Lower lobe of right lung (tissue), 2 donors: ENCODE results near the gene SSX2. TPM values are rescaled to one million over a fixed set of nuclear protein-coding genes. Genes with fewer than 3 reads are reported as not detected.
"Not testable (repeated sequence)": the region's sequence is repeated elsewhere in the genome, so short reads cannot be mapped to it uniquely, and the experiment has no call there.

Experiments
- ATAC-seq, 2 donors: fragments of 200-7000 bp; cut with Tn5 transposase; one replicate each; pipeline ENCODE4 v1.9.1; 2020 to 2022; ENCODE audit warnings: mild to moderate bottlenecking in 2 of 2, moderate library complexity in 2 of 2
- DNase-seq: peaks from one replicate; pipeline ENCODE4 v3.0.0-alpha.2; 2020
- H3K27ac ChIP-seq: fragments of 200-600 bp; one replicate; pipeline ENCODE4 v1.8.0; 2022
- H3K27me3 ChIP-seq: fragments of 200-600 bp; one replicate; pipeline ENCODE4 v1.8.0; 2022; ENCODE audit warnings: low read depth
- H3K36me3 ChIP-seq: fragments of 200-600 bp; one replicate; pipeline ENCODE4 v1.8.0; 2022; ENCODE audit warnings: mild to moderate bottlenecking
- H3K4me1 ChIP-seq: fragments of 200-600 bp; one replicate; pipeline ENCODE4 v1.8.0; 2022
- H3K4me3 ChIP-seq: fragments of 200-600 bp; one replicate; pipeline ENCODE4 v1.8.0; 2022; ENCODE audit warnings: mild to moderate bottlenecking
- H3K9me3 ChIP-seq: fragments of 200-600 bp; one replicate; pipeline ENCODE4 v1.8.0; 2022
- intact Hi-C: fragments of 100-400 bp; cut with DNase I; formaldehyde crosslinking; loops from one replicate; pipeline ENCODE4 v1.11.0; 2022
- long read RNA-seq: library from polyadenylated mRNA; unstranded; transcript quantifications from one replicate; pipeline ENCODE4 v2.0.0, GENCODE V29; 2021
- total RNA-seq: library from RNA; stranded (reverse); fragmentation: NEBNext Ultra II Directional; extraction: Animal tissue kit (Norgen Biotek cat#: 25700); gene quantifications from one replicate; pipeline ENCODE4 v1.2.1, GENCODE V29; 2021
- donor health status: DM: no; HTN: yes; CAD: no; lungs with severe emphysema.

The SSX2 gene, protein sequence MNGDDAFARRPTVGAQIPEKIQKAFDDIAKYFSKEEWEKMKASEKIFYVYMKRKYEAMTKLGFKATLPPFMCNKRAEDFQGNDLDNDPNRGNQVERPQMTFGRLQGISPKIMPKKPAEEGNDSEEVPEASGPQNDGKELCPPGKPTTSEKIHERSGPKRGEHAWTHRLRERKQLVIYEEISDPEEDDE
- not detected for total RNA-seq
- long read RNA-seq, result 0 reads

DNA sequence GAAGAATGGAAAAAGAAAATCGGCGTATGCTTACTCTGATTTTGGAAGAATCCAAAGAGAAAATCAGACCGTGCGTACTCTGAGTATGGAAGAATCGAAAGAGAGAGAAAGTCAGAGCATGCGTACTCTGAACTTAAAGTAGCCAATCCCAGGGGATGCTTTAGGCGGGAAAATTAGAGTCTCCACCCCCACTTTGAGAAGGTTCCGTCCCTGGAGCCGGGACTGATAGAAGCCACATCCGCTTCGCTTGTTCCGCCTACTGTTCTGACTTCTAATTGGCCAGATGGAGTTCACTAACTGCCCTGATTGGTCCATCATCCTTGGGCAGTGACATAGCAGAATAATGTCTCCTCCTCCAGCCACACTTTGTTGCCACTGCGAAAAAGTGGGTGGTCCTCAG lies at the start of gene SSX2:
TSS of gene SSX2 (minus strand) at position 101 of the 400 bp plus-strand sequence. CDS start 1,429 bp downstream, outside the sequence.
- H3K4me3 ChIP-seq, H3K27ac ChIP-seq, H3K9me3 ChIP-seq, H3K36me3 ChIP-seq, H3K27me3 ChIP-seq, H3K4me1 ChIP-seq, intact Hi-C loops, ATAC-seq, DNase-seq: not testable (repeated sequence)

DNA sequence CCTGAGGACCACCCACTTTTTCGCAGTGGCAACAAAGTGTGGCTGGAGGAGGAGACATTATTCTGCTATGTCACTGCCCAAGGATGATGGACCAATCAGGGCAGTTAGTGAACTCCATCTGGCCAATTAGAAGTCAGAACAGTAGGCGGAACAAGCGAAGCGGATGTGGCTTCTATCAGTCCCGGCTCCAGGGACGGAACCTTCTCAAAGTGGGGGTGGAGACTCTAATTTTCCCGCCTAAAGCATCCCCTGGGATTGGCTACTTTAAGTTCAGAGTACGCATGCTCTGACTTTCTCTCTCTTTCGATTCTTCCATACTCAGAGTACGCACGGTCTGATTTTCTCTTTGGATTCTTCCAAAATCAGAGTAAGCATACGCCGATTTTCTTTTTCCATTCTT lies 44.0 kb upstream of the SSX2 start, which contains the start of gene SSX2B:
TSS of gene SSX2B (plus strand) at position 301 of the 400 bp plus-strand sequence. CDS start 1,429 bp downstream, outside the sequence.
- H3K27me3 ChIP-seq, H3K9me3 ChIP-seq, H3K4me1 ChIP-seq, H3K27ac ChIP-seq, H3K36me3 ChIP-seq, ATAC-seq, intact Hi-C loops, H3K4me3 ChIP-seq, DNase-seq: not testable (repeated sequence)

DNA sequence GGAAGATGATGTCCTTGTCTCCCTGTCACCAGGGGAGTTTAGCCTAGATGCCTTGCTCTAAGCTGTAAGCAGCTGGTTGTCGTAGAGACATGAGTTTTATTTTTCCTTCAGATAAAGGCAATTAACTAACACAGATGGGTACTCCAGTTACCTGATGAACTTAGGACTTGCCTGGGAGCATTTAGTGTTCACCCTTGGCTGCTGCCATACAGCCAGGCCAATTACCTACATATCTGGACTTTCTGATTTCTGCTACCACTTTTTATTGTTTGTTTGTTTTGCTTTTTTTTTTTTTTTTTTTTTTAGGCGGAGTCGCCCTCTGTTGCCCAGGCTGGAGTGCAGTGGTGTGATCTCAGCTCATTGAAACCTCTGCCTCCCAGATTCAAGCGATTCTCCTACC lies 14.9 kb downstream of the SSX2 start:
- intact Hi-C loops, H3K27me3 ChIP-seq, ATAC-seq, H3K27ac ChIP-seq, H3K4me3 ChIP-seq, H3K4me1 ChIP-seq, H3K9me3 ChIP-seq, DNase-seq, H3K36me3 ChIP-seq: not testable (repeated sequence)

DNA sequence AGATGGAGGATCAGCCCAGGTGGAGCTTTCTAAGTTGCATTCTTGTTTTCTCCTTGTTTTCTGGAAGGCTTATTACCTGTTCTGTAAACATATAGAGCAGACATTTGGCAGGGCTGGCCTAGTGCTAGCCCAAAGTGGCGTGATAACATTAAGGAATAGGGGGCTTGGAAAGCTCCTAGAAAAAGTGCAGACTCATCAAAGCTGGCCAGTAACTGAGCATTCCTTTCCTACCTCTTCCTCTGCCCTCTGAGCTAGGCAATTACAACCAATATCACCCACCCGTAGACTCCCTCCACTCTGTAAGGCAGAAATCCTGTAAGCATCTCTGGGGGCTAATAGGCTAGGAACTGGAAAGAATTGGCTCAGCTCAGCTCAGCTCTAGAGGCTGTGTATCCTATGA lies 44.8 kb downstream of the SSX2 start:
- intact Hi-C loops, ATAC-seq, H3K4me3 ChIP-seq, H3K36me3 ChIP-seq, H3K27me3 ChIP-seq, DNase-seq, H3K27ac ChIP-seq, H3K9me3 ChIP-seq, H3K4me1 ChIP-seq: not testable (repeated sequence)

DNA sequence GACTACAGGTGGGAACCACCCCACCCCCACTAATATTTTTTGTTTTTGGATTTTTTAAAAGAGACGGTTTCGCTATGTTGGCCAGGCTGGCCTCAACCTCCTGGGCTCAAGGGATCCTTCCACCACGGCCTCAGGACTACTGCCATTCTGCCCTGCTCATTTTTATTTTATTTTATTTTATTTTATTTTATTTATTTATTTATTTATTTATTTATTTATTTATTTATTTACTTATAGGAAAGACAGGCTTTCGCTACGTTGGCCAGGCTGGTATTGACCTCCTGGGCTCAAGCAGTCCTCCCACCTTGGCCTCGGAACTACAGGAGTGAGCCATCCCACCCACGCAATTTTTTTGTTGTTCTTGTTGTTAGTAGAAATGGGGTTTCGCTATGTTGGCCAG lies 51.5 kb downstream of the SSX2 start:
- ATAC-seq, H3K9me3 ChIP-seq, DNase-seq, H3K4me3 ChIP-seq, H3K36me3 ChIP-seq, H3K27ac ChIP-seq, H3K27me3 ChIP-seq, H3K4me1 ChIP-seq, intact Hi-C loops: not testable (repeated sequence)

DNA sequence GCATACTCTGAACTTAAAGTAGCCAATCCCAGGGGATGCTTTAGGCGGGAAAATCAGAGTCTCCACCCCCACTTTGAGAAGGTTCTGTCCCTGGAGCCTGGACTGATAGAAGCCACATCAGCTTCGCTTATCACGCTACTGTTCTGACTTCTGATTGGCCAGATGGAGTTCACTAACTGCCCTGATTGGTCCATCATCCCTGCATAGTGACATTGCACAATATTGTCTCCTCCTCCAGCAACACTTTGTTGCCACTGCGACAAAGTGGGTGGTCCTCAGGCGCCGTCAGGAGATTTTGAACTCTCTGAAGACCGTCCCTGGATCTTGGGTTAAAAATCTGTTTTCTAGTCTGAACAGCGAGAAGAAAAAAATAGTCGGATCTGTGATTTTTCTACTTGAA lies 52.2 kb downstream of the SSX2 start, which contains the start of gene SSX7:
TSS of gene SSX7 (minus strand) at position 101 of the 400 bp plus-strand sequence. CDS start 1,428 bp downstream, outside the sequence.
- H3K4me3 ChIP-seq, H3K36me3 ChIP-seq, ATAC-seq, H3K27me3 ChIP-seq, intact Hi-C loops, DNase-seq, H3K27ac ChIP-seq, H3K4me1 ChIP-seq, H3K9me3 ChIP-seq: not testable (repeated sequence)

DNA sequence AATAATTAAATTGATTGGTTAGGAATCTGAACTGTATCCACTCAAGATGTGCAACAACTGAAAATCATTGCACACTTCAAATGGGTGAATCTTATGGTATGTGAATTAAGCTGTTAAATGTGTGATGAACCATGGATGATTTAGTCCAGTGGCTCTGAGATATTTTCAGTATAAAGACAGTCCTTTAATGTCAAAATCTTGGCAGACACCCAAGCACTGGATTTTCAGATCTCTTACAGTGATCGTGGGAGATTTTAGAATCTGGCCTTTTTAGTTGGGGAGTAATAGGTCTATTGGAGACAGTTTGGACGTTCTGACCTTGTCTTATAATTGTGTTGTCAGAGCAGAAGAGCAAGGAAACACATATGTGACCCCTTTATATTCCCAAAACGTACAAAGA lies 56.3 kb downstream of the SSX2 start:
- H3K9me3 ChIP-seq, intact Hi-C loops, DNase-seq, H3K27ac ChIP-seq, H3K36me3 ChIP-seq, H3K27me3 ChIP-seq, H3K4me1 ChIP-seq, ATAC-seq, H3K4me3 ChIP-seq: not testable (repeated sequence)

DNA sequence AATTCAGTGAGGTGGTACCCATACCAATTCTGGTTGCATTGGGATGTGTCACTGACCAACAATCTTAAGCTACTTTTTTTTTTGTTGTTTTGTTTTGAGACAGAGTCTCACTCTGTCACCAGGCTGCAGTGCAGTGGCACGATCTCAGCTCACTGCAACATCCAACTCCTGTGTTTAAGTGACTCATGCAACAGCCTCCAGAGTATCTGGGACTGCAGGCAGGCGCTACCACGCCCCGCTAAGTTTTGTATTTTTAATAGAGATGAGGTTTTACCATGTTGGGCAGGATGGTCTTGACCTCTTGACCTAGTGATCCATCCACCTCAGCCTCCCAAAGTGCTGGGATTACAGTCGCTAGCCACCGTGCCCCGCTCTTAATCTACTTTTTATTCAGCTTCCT lies 58.0 kb downstream of the SSX2 start:
- intact Hi-C loops, ATAC-seq, H3K36me3 ChIP-seq, DNase-seq, H3K4me1 ChIP-seq, H3K4me3 ChIP-seq, H3K27ac ChIP-seq, H3K27me3 ChIP-seq, H3K9me3 ChIP-seq: not testable (repeated sequence)

Other genes with a start within 250 kb of the SSX2 start
- gene XAGE1A, start 211.4 kb downstream of the SSX2 start, total RNA-seq, result not detected
- not detected for gene XAGE1B, start 190.1 kb downstream of the SSX2 start, total RNA-seq
- gene SSX7, start 52.3 kb downstream of the SSX2 start, total RNA-seq, result not detected
- gene SSX2B, start 44.1 kb upstream of the SSX2 start, total RNA-seq, result not detected
- gene SPANXN5, start 90.2 kb upstream of the SSX2 start, total RNA-seq, result not detected
- gene XAGE5, start 104.1 kb upstream of the SSX2 start, total RNA-seq, result not detected
- gene XAGE3, start 160.9 kb upstream of the SSX2 start, total RNA-seq, result not detected
- gene FAM156B, start 190.2 kb upstream of the SSX2 start, total RNA-seq, result 17.7 TPM